Stimulated activated CD4-positive, alpha-beta T cell treated with anti-CD3 and anti-CD28 coated beads, Interleukin-1b, Interleukin-23, amount 100 ng/mL, for 4 hours (primary cell): ENCODE data around the gene C1orf232.

Experiments used
- DNase-seq, 2 donors: peaks; one replicate each; pipeline ENCODE4 v3.0.0-alpha.2; 2020; ENCODE audit warnings: low read depth in 2 of 2

The C1orf232 gene

GRCh38 chr1:26177182-26177684 lies 8.5 kb upstream of the C1orf232 start, which contains the start of gene CNKSR1:
Gene CNKSR1 (plus strand): TSS chr1:26177491. CDS start chr1:26177548, 57 bp downstream.
- no peak for DNase-seq

GRCh38 chr1:26175346-26175745 lies 6.6 kb upstream of the C1orf232 start:
- DNase-seq = no peak

GRCh38 chr1:26171084-26172072 lies 2.6 kb upstream of the C1orf232 start, which contains the start of gene ZNF593OS:
Gene ZNF593OS (minus strand): TSS chr1:26171832. CDS start chr1:26171661, 171 bp downstream.
- no peak for DNase-seq

GRCh38 chr1:26170472-26170821 lies 1.7 kb upstream of the C1orf232 start:
- no peak for DNase-seq

- DNase-seq = peak; percentile 81 to 86
These were observed 1.1 kb upstream of the C1orf232 start, which contains the start of gene ZNF593 for GRCh38 chr1:26169669-26170471. Gene ZNF593 (plus strand): TSS chr1:26169908. CDS start chr1:26169984, 76 bp downstream.

- DNase-seq = no peak
These were observed 413 bp upstream of the C1orf232 start for GRCh38 chr1:26169198-26169554.

- no peak for DNase-seq
These were observed 2.0 kb downstream of the C1orf232 start for GRCh38 chr1:26166719-26167281.

- no peak for DNase-seq
These were observed 3.6 kb downstream of the C1orf232 start for GRCh38 chr1:26164861-26165842.

GRCh38 chr1:26164036-26164860 lies 4.5 kb downstream of the C1orf232 start:
- DNase-seq = peak; percentile 32 to 61

GRCh38 chr1:26163684-26164035 lies 5.1 kb downstream of the C1orf232 start:
- no peak for DNase-seq

- DNase-seq = no peak
These were observed 6.5 kb downstream of the C1orf232 start for GRCh38 chr1:26162220-26162709.

GRCh38 chr1:26161415-26162219 lies 7.1 kb downstream of the C1orf232 start:
- peak in 1 of 2 donors; percentile 39 for DNase-seq

GRCh38 chr1:26160527-26161414 lies 8.0 kb downstream of the C1orf232 start:
- DNase-seq = no peak

- no peak for DNase-seq
These were observed 9.1 kb downstream of the C1orf232 start for GRCh38 chr1:26159743-26160039.

- no peak for DNase-seq
These were observed 9.6 kb downstream of the C1orf232 start, which contains the start of gene FAM110D for GRCh38 chr1:26158908-26159742. Gene FAM110D (plus strand): TSS chr1:26159079. CDS start chr1:26161292, 2,213 bp downstream.

- no peak for DNase-seq
These were observed 10.4 kb downstream of the C1orf232 start for GRCh38 chr1:26158271-26158907.
